ENCODE measurements around the gene MGLL.

Gene MGLL

GRCh38 chr3:127728417-127729015, 93.8 kb downstream of the MGLL start:
- DNase-seq (ENCODE audit: low read depth) = no peak
- TF ChIP-seq CTCF (conservative IDR thresholded peaks at IDR 0.05; ENCODE audit: low read length) = no peak
- H3K4me3 ChIP-seq (ENCODE audit: low read length) = no peak overlapping the region

- no peak for TF ChIP-seq CTCF (conservative IDR thresholded peaks at IDR 0.05; ENCODE audit: low read length)
- no peak for DNase-seq (ENCODE audit: low read depth)
- no peak overlapping the region for H3K4me3 ChIP-seq (ENCODE audit: low read length)
These were observed 95.4 kb downstream of the MGLL start for GRCh38 chr3:127726894-127727293.

GRCh38 chr3:127723011-127723567, 99.2 kb downstream of the MGLL start:
- TF ChIP-seq CTCF (conservative IDR thresholded peaks at IDR 0.05; ENCODE audit: low read length) = no peak
- DNase-seq (ENCODE audit: low read depth) = no peak
- H3K4me3 ChIP-seq (ENCODE audit: low read length) = no peak overlapping the region; the same call in 1 of the 2 replicates

- no peak for DNase-seq (ENCODE audit: low read depth)
- H3K4me3 ChIP-seq (ENCODE audit: low read length) = no peak overlapping the region
- no peak for TF ChIP-seq CTCF (conservative IDR thresholded peaks at IDR 0.05; ENCODE audit: low read length)
These were observed 100.1 kb downstream of the MGLL start for GRCh38 chr3:127722091-127722784.

GRCh38 chr3:127720985-127721935, 101.1 kb downstream of the MGLL start:
- DNase-seq (ENCODE audit: low read depth) = no peak
- no peak overlapping the region for H3K4me3 ChIP-seq (ENCODE audit: low read length)
- TF ChIP-seq CTCF (conservative IDR thresholded peaks at IDR 0.05; ENCODE audit: low read length) = no peak

GRCh38 chr3:127720161-127720823, 102.0 kb downstream of the MGLL start:
- no peak for TF ChIP-seq CTCF (conservative IDR thresholded peaks at IDR 0.05; ENCODE audit: low read length)
- no peak for DNase-seq (ENCODE audit: low read depth)
- H3K4me3 ChIP-seq (ENCODE audit: low read length) = no peak overlapping the region
